NCI-H510A (cell line): ENCODE measurements around the gene COMP.
"Not testable (repeated sequence)": the region's sequence is repeated elsewhere in the genome, so short reads cannot be mapped to it uniquely, and the experiment has no call there.

Experiments used
- DNase-seq: peaks from one replicate; lab custom pipeline; 2025; lab: John Stamatoyannopoulos, UW

The COMP gene

DNA sequence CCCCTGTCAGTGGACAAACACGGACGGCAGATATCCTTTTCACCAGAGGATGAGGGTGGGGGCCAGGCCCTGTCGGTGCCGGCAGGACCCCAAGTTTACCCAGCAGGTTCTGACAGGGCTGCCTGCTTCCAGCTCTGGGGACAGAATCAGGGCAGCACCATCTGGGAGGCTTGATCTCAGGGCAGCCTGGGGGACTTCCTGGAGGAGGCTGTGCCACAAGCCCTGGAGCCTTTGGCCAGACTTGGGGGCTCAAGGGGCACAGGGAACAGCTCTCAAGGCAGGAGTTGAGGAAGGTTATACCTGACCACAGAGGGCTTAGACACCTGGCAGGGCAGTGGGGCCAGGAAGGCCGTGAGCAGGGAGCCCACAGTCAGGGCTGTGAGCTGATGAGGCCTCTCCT is 45.2 kb downstream of the COMP start:
- DNase-seq: no peak

DNA sequence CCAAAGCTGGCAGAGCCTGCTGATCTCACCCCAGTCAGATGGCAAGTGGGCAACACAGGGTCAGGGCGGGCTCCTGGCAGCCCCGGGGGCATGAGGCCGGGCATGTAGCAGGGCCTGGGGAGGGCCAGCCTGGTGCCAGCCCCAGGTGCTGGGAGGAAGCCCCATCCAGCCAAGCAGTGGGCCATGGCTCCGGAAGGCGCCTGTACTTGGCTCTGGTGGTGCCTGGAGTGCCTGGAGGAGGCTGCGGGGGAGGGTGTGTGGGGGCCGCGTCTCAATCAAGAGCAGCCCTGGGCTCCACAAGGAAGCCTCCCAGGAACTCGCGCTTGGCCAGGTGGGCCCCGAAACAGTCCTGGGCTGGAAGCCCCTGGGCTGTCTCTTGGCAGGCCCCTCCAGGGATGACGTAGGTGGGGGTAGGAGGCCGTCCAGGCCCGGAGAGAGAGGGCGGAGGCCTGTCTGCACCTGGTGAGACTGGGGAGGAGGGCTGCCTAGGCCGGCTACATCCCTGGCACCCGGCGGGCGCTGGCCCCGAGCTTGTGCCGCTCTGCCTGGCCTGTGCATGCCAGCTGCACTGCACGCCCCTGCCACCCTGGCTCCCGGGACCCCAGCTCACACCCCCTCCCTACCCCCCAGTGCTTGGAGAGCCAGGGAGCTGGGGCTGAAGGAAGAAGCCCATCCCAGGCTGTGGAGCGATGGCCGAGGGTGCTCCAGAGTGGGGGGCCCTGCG is 45.9 kb downstream of the COMP start:
- DNase-seq: no peak

DNA sequence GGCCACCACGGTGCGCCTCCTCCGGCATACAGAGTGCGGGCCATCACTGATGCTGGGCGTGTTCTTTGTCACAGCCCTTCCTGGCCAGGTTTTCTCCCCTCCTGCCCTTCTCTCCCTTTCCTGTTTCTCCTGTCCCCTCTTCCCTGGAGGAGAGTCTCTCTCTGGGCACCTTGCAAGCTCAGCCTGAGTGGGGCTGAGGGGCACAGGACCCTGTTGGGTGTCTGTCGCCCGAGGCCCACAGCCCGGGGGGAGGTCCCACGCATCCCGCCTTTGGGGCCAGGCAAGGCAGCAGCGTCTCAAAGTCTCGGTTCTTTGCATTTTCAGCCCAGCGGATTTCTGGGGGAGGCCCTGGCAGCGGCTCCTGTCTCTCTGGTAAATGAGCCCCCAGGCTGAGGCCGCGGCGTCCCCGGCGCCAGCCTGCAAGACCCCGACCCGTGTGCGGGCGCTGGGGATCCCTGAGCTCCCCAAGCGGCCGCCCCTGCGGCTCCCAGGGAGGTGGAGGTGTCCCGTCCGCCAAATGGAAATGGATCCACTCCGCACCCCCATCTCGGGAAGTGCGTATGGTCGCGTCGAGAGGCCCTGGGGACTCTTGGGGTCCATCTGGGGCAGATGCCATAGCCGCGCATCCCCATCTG is 47.2 kb downstream of the COMP start:
- no peak for DNase-seq

DNA sequence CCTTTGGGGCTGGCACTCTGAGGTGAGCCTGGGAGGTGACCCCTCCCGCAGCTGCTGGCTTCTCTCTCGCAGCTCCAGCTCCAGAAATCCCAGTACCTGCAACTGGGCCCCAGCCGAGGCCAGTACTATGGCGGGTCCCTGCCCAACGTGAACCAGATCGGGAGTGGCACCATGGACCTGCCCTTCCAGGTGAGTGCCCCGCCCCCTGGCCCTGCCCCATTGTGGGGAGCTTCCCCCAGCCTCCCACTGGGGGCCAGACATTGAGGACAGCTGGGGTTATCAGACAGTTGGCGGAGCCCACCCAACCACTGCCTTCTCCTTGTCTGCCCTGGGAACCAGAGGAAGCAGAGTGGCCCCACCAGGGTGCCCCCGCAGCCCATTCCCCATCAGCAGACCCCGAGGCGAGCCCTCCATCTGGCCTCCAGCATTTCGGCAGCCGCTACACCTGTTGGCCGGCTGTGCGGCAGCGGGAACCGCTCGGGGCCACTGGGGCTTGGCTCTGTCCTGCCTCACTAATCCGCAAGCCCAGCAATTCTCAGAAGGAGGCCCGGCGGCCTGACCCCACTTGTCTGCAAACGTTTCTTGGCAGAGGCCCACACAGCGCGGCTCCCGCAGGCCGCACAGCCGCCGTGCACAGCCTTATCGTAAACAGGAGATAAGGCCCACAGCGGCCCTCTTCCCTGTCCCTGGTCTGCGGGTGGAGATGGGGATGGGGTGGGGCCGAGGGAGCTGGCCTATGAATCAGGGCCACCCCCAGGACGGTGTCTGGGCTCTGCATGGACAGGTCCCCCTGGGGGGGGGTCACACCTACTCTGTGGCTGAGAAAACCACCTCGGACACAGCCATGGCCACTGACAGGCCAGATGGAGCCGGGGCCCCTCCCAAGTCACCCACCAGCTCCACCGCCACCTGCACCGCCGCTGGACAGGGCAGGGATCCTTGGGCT is 48.0 kb downstream of the COMP start:
- DNase-seq: no peak

DNA sequence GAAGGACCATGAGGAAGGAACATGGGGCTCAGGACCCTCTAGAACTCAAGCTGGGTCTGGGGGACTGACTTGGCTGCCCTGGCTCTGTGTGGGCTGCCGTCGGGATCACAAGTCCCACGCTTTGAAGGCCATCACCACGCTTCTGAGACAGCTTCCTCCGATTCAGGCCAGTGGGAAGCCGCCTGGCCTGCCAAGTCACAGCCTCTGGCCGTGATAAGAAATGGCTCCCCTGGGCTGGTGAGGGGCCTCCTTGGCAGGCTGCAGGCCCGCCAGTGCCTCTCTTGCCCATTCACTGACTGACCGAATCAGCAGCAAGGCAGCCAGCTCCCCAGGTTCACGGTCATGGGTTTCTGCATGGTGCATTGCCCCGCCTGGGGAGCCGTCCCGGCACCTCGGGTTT is 48.8 kb downstream of the COMP start:
- DNase-seq: no peak

DNA sequence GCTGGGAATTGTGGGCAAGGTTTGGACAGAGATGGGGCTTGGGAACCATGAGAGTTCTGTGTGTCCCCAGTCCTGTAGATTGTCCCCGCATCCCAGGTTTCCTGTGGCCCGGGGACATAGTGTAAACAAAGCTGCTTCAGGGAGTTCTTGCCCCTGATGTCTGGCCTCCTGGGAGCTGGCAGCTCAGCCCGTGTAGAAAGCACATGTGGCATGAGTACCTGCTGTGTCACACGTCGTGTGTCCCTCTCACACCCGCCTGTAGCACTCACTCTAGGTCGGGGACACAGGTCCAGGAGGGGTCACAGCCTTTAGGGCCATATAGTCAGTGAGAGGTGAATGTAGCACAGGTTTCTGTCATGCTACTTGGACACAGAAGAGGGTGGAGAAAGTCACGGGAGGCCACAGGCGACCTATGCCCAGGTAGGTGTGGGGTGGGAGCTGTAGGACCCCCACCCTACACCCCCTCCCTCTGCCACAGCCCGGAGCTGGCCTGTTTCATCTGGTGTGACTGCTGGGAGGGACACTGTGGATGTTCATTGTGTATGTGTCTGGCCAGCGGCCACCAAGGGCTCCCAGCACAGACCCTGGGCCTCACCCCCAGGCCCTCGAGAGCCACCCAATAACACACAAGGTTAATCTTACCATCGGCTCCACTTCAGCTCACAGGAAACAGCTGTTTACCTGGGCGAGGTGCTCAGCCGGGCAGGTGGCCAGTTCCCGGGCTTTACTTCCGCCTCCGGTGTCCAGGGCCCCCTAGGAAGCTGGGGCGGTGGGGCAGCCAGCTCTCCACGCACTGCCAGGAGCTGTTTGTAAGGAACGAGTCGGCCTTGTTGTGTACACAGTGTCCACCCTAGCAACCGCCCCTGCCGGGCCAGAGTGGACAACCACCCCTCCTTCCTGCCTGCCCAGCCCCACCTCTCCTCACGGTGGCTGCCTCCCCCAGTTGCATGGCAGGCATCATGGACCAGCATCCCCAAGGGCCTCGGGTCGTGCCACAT is 49.7 kb downstream of the COMP start:
- peak; percentile 90 for DNase-seq

DNA sequence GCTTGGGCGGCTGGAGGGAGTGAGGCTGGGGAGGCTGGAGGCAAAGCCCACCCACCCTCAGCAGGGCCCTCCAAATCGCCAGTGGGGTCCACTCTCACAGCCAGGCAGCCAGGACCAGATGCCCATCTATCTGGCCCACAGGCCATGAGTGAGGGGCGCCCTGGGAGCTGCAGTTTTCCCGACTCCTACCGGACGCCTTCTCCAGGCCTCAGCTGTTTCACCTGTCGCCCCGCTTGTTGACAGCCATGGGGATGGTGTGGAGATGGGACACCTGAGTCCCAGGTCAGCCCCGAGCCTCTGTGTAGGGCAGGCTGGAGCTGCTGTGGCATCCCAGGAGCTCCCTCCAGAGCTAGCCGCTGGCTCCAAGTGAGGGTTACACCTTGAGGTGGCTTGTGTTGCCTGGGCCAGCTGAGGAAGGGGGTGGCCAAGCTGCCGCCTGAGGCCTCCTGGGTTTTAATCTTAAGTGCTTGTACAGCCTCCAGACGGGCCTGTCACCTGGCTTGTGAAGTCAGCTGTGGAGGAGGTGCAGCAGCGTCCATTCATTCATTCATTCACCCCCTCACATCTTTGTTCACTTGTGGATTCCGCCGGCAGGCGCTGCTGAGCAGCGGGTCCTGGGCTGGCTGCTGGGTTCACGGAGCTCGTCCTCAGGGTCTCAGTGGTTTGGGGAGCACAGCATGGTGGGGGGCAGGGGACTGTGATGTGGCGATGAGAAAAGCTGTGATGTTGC is 52.0 kb downstream of the COMP start:
- DNase-seq: no peak

DNA sequence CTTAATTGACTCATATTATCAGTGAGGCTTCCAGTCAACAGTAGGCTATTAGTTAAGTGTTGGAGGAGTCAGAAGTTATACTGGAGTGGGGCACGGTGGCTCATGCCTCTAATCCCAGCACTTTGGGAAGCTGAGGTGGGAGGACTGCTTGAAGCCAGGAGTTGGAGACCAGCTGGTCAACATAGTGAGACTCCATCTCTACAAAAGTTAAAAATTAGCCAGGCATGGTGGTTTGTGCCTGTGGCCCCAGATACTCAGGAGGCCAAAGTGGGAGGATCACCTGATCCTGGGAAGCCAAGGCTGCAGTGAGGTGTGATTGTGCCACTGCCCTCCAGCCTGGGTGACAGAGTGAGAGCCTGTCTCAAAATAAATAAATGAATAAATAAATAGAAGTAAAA is 53.2 kb downstream of the COMP start:
- DNase-seq: no peak

DNA sequence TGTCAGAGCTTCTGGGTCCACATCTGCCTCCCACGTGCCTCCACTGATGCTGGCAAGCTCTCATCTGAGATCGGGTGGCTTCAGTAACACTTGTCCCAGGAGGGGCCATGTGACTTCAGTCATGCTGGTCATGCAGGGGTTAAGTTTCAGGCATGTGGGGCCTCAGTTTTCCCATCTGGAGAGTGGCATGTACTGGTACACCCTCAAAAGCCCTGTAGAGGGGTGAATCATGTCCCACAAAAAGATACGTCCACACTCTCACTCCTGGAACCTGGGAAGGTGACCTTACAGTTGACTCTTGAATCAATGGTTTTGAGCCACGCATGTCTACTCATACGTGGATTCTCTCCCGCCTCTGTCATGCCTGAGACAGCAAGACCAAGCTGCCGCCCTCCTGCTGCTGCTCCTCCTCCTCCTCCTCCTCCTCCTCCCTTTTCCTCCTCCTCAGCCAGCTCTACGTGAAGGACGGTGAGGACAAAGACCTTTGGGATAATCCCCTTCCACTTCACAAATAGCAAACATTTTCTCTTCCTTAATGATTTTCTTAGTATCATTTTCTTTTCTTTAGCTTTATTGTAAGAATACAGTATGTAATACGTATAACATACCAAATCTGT is 53.7 kb downstream of the COMP start:
- DNase-seq: no peak

DNA sequence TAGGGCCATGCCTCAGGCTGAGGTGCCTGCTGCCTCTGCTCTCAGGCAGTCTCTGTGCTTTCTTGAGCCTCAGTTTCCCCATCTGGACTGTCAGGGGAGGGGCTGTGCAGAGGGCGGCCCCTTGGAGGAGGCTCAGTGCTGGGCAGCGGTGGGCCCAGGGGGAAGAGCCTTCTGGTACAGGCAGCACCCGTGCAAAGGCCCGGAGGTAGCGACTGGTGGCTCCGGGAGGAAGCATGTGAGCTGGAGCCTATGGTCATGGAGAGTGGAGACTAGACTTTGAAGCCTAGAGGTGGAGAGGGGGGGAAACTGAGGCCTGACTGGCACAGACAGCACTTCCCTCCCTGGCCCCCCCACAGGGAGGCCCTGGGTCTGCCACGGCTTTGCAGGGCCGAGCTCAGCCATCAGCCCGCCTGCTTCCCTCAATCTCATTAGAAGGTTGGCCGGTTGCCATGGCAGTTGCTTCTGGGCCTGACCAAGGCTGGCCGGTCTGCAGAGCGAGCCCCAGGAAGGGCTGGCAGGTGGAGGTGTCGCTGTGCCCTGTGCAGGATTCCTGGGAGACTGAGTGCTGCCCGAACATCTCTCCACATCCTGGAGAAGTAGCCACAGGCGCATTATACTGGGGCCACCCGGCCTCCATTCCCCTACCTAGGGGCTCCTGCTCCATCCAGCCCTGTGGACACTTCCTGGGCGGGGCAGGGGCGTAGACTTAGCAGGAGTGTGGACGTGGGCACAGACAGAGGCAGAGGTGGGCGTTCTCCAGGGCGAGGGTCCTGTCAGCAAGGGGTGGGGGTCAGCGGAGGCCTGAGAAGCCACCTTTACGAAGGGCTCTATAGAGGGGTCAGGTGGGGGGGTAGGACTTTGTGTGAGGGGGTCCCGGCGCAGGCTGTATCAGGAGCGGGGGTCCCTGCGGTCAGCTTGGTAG is 54.4 kb downstream of the COMP start:
- no peak for DNase-seq

DNA sequence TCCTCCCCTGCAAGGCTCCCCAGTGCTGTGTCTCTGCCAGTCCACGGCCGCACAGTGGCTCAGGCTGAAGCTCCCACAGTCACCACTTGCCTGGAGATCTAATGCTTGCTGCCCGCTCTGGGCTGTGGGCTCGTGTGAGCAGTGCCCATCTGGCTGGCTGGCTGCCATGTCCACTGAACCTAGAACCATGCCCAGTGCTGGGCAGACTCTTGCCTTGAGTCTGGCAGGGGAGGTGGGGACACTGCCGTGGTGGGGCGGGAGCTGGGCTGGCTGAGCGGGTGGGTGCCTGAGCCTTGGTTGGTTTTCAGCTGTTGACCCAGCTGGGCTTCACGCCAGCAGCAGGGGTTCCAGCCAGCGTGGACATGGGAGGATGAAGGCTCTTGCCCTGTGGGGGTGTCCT is 55.4 kb downstream of the COMP start:
- DNase-seq: no peak

DNA sequence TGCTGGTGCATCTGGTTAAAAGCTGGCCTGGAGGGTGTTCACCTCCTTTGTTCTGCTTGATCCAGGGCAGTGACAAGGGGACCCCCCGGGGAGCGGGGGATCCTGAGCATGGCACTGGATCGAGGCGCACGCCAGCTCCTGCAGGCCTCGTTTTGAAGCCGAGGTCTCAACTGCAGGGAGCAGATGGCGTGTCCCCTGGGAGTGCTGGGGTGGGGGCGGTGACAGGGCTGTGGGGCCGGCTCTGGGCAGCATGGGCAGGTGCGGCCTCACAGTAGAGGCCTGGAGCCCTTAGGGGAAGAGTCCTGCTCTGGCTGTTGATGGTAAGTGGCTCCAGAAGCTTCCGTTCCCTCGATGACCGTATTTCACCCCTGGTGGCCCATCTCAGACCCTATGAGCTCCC is 55.8 kb downstream of the COMP start:
- no peak for DNase-seq

DNA sequence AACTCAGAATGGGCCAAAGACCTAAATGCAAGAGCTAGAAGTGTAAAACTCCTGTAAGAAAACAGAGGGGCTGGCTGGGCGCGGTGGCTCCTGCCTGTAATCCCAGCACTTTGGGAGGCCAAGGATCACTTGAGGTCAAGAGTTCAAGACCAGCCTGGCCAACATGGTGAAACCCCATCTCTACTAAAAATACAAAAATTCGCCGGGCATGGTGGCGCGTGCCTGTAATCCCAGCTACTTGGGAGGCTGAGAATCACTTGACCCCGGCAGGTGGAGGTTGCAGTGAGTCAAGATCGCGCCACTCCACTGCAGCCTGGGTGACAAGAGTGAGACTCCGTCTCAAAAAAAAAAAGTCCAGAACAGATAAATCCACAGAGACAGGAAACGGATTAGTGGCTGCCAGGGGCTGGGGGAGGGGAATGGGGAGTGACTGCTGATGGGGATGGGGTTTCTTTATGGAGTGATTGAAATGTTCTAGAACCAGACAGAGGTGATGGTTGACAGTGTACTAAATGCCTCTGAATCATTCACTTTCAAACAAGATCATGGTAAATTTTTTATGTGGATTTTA is 57.3 kb downstream of the COMP start:
- not testable (repeated sequence) for DNase-seq

DNA sequence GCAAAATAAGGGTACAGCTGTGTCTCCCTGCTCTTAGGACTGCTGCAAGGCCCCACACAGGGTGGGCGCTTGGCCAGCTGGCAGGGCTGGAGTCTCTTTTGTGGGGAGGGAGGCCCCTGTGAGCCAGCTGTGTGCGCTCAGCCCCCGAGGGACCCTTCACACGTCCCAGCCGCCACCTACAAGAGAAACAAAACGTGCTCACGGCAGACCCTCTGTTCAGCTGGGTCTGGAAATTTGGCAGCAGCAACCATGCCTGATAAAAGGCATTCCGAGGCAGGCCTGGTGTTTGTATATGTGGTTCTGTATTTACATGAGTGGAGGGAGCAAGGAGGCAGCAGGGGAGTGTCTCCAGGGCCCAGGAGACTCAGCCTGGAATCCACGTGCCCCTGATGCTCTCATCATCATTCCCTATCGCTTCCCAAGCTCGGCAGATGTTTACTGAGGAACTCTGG is 57.9 kb downstream of the COMP start:
- DNase-seq: no peak
